GM21619 (cell line): ENCODE results near the gene GABARAP.

Source experiments
- ATAC-seq: cut with Tn5 transposase; IDR thresholded peaks from one replicate; pipeline ENCODE4 v1.9.1; 2021; ENCODE audit not compliant: unreplicated experiment

GABARAP gene

GRCh38 chr17:7223375-7223774 lies 18.9 kb downstream of the GABARAP start:
- no peak for ATAC-seq

- no peak for ATAC-seq
Measured at GRCh38 chr17:7222972-7223292, 19.3 kb downstream of the GABARAP start.

- ATAC-seq: no peak
Measured at GRCh38 chr17:7222093-7222971, 19.9 kb downstream of the GABARAP start.

- no peak for ATAC-seq
Measured at GRCh38 chr17:7221278-7222092, 20.8 kb downstream of the GABARAP start.

- ATAC-seq: no peak
Measured at GRCh38 chr17:7220593-7221277, 21.5 kb downstream of the GABARAP start.

- ATAC-seq: peak; percentile 48
Measured at GRCh38 chr17:7219812-7220592, 22.2 kb downstream of the GABARAP start, which contains the start of the genes ACADVL and DLG4. ACADVL (plus strand) TSS chr17:7219938; CDS start chr17:7219985, 47 bp downstream. DLG4 (minus strand) TSS chr17:7219836.

- ATAC-seq: no peak
Measured at GRCh38 chr17:7219229-7219811, 22.9 kb downstream of the GABARAP start.

- ATAC-seq: no peak
Measured at GRCh38 chr17:7218758-7219157, 23.5 kb downstream of the GABARAP start.

GRCh38 chr17:7218166-7218565 lies 24.1 kb downstream of the GABARAP start:
- ATAC-seq: no peak

- no peak for ATAC-seq
Measured at GRCh38 chr17:7217113-7217987, 24.9 kb downstream of the GABARAP start.

- ATAC-seq: no peak
Measured at GRCh38 chr17:7216242-7217112, 25.8 kb downstream of the GABARAP start.

- ATAC-seq: no peak
Measured at GRCh38 chr17:7215652-7216180, 26.5 kb downstream of the GABARAP start.

GRCh38 chr17:7215136-7215638 lies 27.1 kb downstream of the GABARAP start:
- ATAC-seq: no peak

GRCh38 chr17:7214300-7215135 lies 27.7 kb downstream of the GABARAP start:
- peak; percentile 73 for ATAC-seq

- ATAC-seq: no peak
Measured at GRCh38 chr17:7213895-7214299, 28.4 kb downstream of the GABARAP start.

- no peak for ATAC-seq
Measured at GRCh38 chr17:7211491-7212273, 30.6 kb downstream of the GABARAP start.
